ENCODE results near the gene SENP8.

- TF ChIP-seq, protein P1, sequence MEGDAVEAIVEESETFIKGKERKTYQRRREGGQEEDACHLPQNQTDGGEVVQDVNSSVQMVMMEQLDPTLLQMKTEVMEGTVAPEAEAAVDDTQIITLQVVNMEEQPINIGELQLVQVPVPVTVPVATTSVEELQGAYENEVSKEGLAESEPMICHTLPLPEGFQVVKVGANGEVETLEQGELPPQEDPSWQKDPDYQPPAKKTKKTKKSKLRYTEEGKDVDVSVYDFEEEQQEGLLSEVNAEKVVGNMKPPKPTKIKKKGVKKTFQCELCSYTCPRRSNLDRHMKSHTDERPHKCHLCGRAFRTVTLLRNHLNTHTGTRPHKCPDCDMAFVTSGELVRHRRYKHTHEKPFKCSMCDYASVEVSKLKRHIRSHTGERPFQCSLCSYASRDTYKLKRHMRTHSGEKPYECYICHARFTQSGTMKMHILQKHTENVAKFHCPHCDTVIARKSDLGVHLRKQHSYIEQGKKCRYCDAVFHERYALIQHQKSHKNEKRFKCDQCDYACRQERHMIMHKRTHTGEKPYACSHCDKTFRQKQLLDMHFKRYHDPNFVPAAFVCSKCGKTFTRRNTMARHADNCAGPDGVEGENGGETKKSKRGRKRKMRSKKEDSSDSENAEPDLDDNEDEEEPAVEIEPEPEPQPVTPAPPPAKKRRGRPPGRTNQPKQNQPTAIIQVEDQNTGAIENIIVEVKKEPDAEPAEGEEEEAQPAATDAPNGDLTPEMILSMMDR (conservative IDR thresholded peaks at IDR 0.05; ENCODE audit: low read length), result no peak
- no peak for TF ChIP-seq EZH2phosphoT487 (IDR thresholded peaks at IDR 0.05; ENCODE audit: borderline replicate concordance)
These were observed 51.9 kb downstream of the SENP8 start for GRCh38 chr15:72169921-72170611.

Measured in Loucy (cell line).